Loucy (cell line): Measurements from ENCODE around the gene SLC9A9.

ENCODE experiments used
- H2AFZ ChIP-seq: fragments of 200-600 bp; sonication (generic); 2 replicates; pipeline ENCODE4 v1.6.0; 2016; ENCODE audit warnings: antibody characterized with exemption, mild to moderate bottlenecking, low read length, moderate library complexity
- H3F3A ChIP-seq: fragments of 200-600 bp; 2 replicates; pipeline ENCODE4 v1.6.0; 2016; ENCODE audit warnings: antibody characterized with exemption, low read depth, mild to moderate bottlenecking
- H3K27me3 ChIP-seq: fragments of 200-600 bp; sonication (generic); 2 replicates; pipeline ENCODE4 v1.6.1; 2014; ENCODE audit warnings: low read length, mild to moderate bottlenecking; ENCODE audit not compliant: insufficient read depth, poor library complexity, severe bottlenecking
- H3K36me3 ChIP-seq: fragments of 200-600 bp; sonication (generic); 2 replicates; pipeline ENCODE4 v1.6.1; 2016; ENCODE audit warnings: low read length; ENCODE audit not compliant: insufficient read depth
- H3K4me1 ChIP-seq: fragments of 200-600 bp; sonication (generic); 2 replicates; pipeline ENCODE4 v1.5.1; 2014; ENCODE audit warnings: low read length, mild to moderate bottlenecking; ENCODE audit not compliant: insufficient read depth, poor library complexity, severe bottlenecking
- H3K4me2 ChIP-seq: fragments of 200-600 bp; sonication (generic); 2 replicates; pipeline ENCODE4 v1.6.0; 2014; ENCODE audit warnings: antibody characterized with exemption, low read length, low read depth, mild to moderate bottlenecking; ENCODE audit not compliant: poor library complexity, severe bottlenecking
- H3K4me3 ChIP-seq: fragments of 200-600 bp; sonication (generic); 2 replicates; pipeline ENCODE4 v1.5.1; 2014; ENCODE audit warnings: low read length, mild to moderate bottlenecking, mixed read lengths; ENCODE audit not compliant: poor library complexity, severe bottlenecking
- H3K79me2 ChIP-seq: fragments of 200-600 bp; sonication (generic); 2 replicates; pipeline ENCODE4 v1.6.1; 2014; ENCODE audit warnings: low read length; ENCODE audit not compliant: insufficient read depth
- H3K9ac ChIP-seq: fragments of 200-600 bp; sonication (generic); 2 replicates; pipeline ENCODE4 v1.6.0; 2014; ENCODE audit warnings: mild to moderate bottlenecking, low read depth, low read length, moderate library complexity; ENCODE audit not compliant: poor library complexity, severe bottlenecking
- H3K9me2 ChIP-seq: fragments of 200-600 bp; sonication (generic); replicated peaks from 2 replicates; pipeline ENCODE4 v1.6.1; 2016; ENCODE audit warnings: low read depth, low read length, mixed read lengths
- H3K9me3 ChIP-seq: fragments of 200-600 bp; sonication (generic); 2 replicates; pipeline ENCODE4 v1.6.1; 2014; ENCODE audit warnings: mild to moderate bottlenecking, antibody characterized with exemption, low read length, low read depth; ENCODE audit not compliant: insufficient read depth
- H4K20me1 ChIP-seq: fragments of 200-600 bp; sonication (generic); 2 replicates; pipeline ENCODE4 v1.6.0; 2014; ENCODE audit warnings: antibody characterized with exemption, low read length, mild to moderate bottlenecking; ENCODE audit not compliant: insufficient read depth, poor library complexity, severe bottlenecking
- EZH2phosphoT487 ChIP-seq: fragments of 200-600 bp; IDR thresholded peaks from 2 replicates; pipeline ENCODE4 v1.6.1; 2018; ENCODE audit warnings: antibody characterized with exemption, mild to moderate bottlenecking, moderate library complexity, borderline replicate concordance
- TF ChIP-seq, protein P1 (sequence below): fragments of 200-600 bp; sonication (generic); conservative IDR thresholded peaks from 2 replicates; pipeline ENCODE4 v1.5.1; 2014; ENCODE audit warnings: mild to moderate bottlenecking, antibody characterized with exemption, low read length

Gene SLC9A9

DNA sequence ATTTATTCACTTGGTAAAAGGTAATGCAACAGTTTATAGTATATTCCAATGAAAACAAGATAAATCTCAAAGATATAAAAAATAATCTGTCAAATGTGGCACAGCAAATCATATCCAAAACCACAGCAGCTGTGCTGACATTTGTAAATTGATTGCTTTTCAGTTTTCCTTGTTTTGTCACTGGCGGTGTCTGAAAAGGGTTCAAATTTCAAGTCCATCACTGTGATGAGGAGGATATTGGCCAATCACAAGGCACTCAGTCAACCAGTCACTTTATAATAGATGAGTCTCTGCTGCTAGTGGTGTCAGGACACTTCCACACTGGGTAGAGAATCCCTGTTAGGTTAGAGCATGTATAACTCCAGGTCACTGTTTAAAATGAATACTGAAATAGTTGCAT lies 154.8 kb downstream of the SLC9A9 start:
- Histone ChIP-seq H3K36me3 (no peaks in the 10 kb centered on the region), H3K9me2 (no peaks in the 10 kb centered on the region), H3K9ac (no peak overlapping the region), H3K9me3 (no peaks in the 10 kb centered on the region), H3K27me3 (no peaks in the 10 kb centered on the region), H3K4me2 (no peak overlapping the region), H3K79me2 (no peaks in the 10 kb centered on the region), H2AFZ (no peak overlapping the region), H3K4me1 (peaks cover under 1% of the 10 kb centered on the region), H4K20me1 (no peaks in the 10 kb centered on the region), H3F3A (no peaks in the 10 kb centered on the region), H3K4me3 (no peak overlapping the region)
- TF ChIP-seq EZH2phosphoT487, result no peak
- TF ChIP-seq, protein P1, sequence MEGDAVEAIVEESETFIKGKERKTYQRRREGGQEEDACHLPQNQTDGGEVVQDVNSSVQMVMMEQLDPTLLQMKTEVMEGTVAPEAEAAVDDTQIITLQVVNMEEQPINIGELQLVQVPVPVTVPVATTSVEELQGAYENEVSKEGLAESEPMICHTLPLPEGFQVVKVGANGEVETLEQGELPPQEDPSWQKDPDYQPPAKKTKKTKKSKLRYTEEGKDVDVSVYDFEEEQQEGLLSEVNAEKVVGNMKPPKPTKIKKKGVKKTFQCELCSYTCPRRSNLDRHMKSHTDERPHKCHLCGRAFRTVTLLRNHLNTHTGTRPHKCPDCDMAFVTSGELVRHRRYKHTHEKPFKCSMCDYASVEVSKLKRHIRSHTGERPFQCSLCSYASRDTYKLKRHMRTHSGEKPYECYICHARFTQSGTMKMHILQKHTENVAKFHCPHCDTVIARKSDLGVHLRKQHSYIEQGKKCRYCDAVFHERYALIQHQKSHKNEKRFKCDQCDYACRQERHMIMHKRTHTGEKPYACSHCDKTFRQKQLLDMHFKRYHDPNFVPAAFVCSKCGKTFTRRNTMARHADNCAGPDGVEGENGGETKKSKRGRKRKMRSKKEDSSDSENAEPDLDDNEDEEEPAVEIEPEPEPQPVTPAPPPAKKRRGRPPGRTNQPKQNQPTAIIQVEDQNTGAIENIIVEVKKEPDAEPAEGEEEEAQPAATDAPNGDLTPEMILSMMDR, result no peak

DNA sequence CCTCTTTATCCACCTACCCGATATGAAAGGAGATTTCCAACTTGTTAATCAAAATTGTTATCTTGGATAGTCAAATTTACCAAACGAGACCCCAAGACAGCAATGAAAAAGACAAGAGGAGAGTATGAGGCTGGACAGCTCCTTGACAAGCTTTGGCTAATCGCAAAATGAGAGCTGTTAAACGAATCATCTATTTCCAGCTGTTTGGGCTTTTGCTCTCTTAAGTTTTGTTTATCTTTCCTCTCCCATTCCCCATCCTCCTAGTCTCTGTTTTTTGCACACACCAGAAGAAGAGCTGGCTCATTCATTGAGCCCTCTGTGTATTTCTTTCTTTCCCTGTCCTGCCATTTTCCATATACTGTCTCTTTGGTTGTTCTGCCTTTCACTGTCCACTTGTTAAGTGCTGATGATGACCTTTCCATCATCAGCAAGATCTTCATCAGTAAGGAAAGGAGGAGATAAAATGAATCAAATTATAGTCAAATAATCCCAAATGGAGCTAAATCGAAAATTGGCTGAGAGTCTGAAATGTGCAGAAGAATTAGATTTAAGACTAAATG lies 161.6 kb downstream of the SLC9A9 start:
- H3K79me2 ChIP-seq, result no peaks in the 10 kb centered on the region
- H3K9me3 ChIP-seq, result no peaks in the 10 kb centered on the region
- TF ChIP-seq, protein P1, result no peak
- TF ChIP-seq EZH2phosphoT487, result no peak
- H3K27me3 ChIP-seq, result no peaks in the 10 kb centered on the region
- no peak overlapping the region for H3K4me2 ChIP-seq
- H3F3A ChIP-seq, result no peaks in the 10 kb centered on the region
- H2AFZ ChIP-seq, result no peak overlapping the region
- H3K4me1 ChIP-seq, result no peaks in the 10 kb centered on the region
- H3K4me3 ChIP-seq, result no peak overlapping the region
- H3K36me3 ChIP-seq, result no peaks in the 10 kb centered on the region
- H3K9ac ChIP-seq, result no peak overlapping the region
- H3K9me2 ChIP-seq, result no peaks in the 10 kb centered on the region
- no peaks in the 10 kb centered on the region for H4K20me1 ChIP-seq

DNA sequence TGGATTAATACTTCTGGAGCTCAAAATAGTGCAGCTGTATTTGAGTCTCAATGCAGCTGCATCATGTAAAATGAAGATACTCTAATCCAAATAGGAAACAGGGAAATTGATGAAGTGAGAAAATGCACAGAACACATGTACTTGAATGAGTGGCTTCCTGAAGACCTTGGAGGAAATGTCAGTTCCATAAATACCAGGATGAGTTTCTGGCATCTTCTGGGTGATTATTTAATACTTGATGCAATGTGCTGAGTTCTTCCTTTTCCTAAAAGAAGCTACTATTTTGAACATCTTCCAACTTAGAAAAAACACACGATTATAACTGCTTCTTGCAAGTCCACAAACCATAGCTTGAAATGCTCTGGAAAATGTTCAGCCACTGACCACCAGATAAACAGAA lies 162.8 kb downstream of the SLC9A9 start:
- no peak overlapping the region for H3K4me2 ChIP-seq

More for the DNA sequence above, 162.8 kb downstream of the SLC9A9 start:
- no peaks in the 10 kb centered on the region for H3F3A ChIP-seq
- H2AFZ ChIP-seq, result no peak overlapping the region
- no peaks in the 10 kb centered on the region for H4K20me1 ChIP-seq
- H3K9me2 ChIP-seq, result no peaks in the 10 kb centered on the region
- no peak overlapping the region for H3K9ac ChIP-seq
- H3K27me3 ChIP-seq, result no peaks in the 10 kb centered on the region
- no peaks in the 10 kb centered on the region for H3K79me2 ChIP-seq
- TF ChIP-seq, protein P1, result no peak
- TF ChIP-seq EZH2phosphoT487, result no peak
- H3K9me3 ChIP-seq, result no peaks in the 10 kb centered on the region
- H3K4me3 ChIP-seq, result no peak overlapping the region
- H3K4me1 ChIP-seq, result no peaks in the 10 kb centered on the region
- H3K36me3 ChIP-seq, result no peaks in the 10 kb centered on the region
